Panc1 (cell line): ENCODE results near the gene LRBA. TPM values are rescaled to one million over a fixed set of nuclear protein-coding genes. Genes with fewer than 3 reads are reported as not detected.

Experiments used
- ATAC-seq: fragments of 200-7000 bp; cut with Tn5 transposase; 2 replicates; pipeline ENCODE4 v1.9.1; 2020; ENCODE audit warnings: mild to moderate bottlenecking, moderate library complexity
- BruUV-seq: library from RNA; stranded (reverse); fragments of 400-500 nt; replicated peaks from 2 replicates; lab custom pipeline; 2021; lab: Mats Ljungman, UMichigan
- CTCF ChIA-PET: fragments of 300-600 bp; sonication (Branson Sonifier 250); formaldehyde crosslinking; loops from one replicate; lab custom pipeline; 2022; ENCODE audit warnings: antibody characterized with exemption; lab: Charles Lee
- POLR2A ChIA-PET: fragments of 300-600 bp; sonication (Branson Sonifier 250); formaldehyde crosslinking; loops from one replicate; lab custom pipeline; 2022; ENCODE audit warnings: antibody characterized with exemption; lab: Charles Lee
- DNase-seq: peaks from one replicate; pipeline ENCODE4 v3.0.0-alpha.2; 2010; ENCODE audit warnings: low read depth, low spot score
- H3K27ac ChIP-seq: 2 replicates; pipeline ENCODE4 v1.5.1; 2011; ENCODE audit warnings: mild to moderate bottlenecking, low read length, inconsistent platforms
- H3K27me3 ChIP-seq: fragments of 200-500 bp; sonication (Bioruptor generic); 2 replicates; pipeline ENCODE4 v1.6.0; 2014; ENCODE audit warnings: low read length, inconsistent platforms; ENCODE audit not compliant: control insufficient read depth, insufficient read depth
- H3K36me3 ChIP-seq: fragments of 200-500 bp; sonication (Bioruptor generic); 2 replicates; pipeline ENCODE4 v1.5.1; 2014; ENCODE audit warnings: inconsistent platforms, mild to moderate bottlenecking, low read length, moderate library complexity; ENCODE audit not compliant: control insufficient read depth, insufficient read depth
- H3K4me1 ChIP-seq: 2 replicates; pipeline ENCODE4 v1.5.1; 2011; ENCODE audit warnings: inconsistent platforms, mild to moderate bottlenecking, low read length, moderate library complexity; ENCODE audit not compliant: control insufficient read depth, insufficient read depth
- H3K4me3 ChIP-seq, 2 experiments: 2 replicates each; pipeline ENCODE4 v1.5.1; 2011 to 2012; ENCODE audit warnings: low read depth in 2 of 2, low read length in 2 of 2, mild to moderate bottlenecking in 2 of 2, inconsistent platforms in 1 of 2, moderate library complexity in 1 of 2
- H3K9me3 ChIP-seq: fragments of 200-500 bp; sonication (Bioruptor generic); 2 replicates; pipeline ENCODE4 v1.5.1; 2014; ENCODE audit warnings: low read depth, mild to moderate bottlenecking, inconsistent platforms, low read length, moderate library complexity; ENCODE audit not compliant: control insufficient read depth, insufficient read depth
- POLR2AphosphoS5 ChIP-seq: IDR thresholded peaks from 2 replicates; pipeline ENCODE4 v1.6.1; 2012; ENCODE audit warnings: mild to moderate bottlenecking, low read depth, low read length, moderate library complexity
- SIN3A ChIP-seq: IDR thresholded peaks from 2 replicates; pipeline ENCODE4 v1.6.1; 2012; ENCODE audit warnings: low read depth, mild to moderate bottlenecking, low read length, moderate library complexity, borderline replicate concordance; ENCODE audit not compliant: insufficient read depth
- TCF7L2 ChIP-seq: IDR thresholded peaks from 2 replicates; pipeline ENCODE4 v1.6.1; 2011; ENCODE audit warnings: mild to moderate bottlenecking, low read depth, low read length, inconsistent platforms
- in situ Hi-C: cut with HindIII; loops from 2 replicates; pipeline ENCODE4 v1.10.0; 2016; ENCODE audit warnings: low sequenced_read_pairs, low pct_unique_long_range_greater_than_20kb
- intact Hi-C: fragments of 100-400 bp; cut with micrococcal nuclease; formaldehyde crosslinking; loops from one replicate; pipeline ENCODE4 v1.10.0; 2022; ENCODE audit not compliant: unreplicated experiment
- total RNA-seq: library from RNA; stranded (reverse); gene quantifications from one replicate; pipeline ENCODE4 v1.2.1, GENCODE V29; 2021; ENCODE audit not compliant: unreplicated experiment
- TF ChIP-seq, protein P1 (sequence below), 2 experiments: IDR thresholded peaks; 2 replicates each; pipeline ENCODE4 v1.6.1; 2011 to 2012; ENCODE audit warnings: low read depth in 2 of 2, control low read depth in 1 of 2, low read length in 1 of 2, mild to moderate bottlenecking in 1 of 2, moderate library complexity in 1 of 2; ENCODE audit not compliant: insufficient read depth in 1 of 2
- TF ChIP-seq, protein P2 (sequence below): fragments of 450-650 bp; IDR thresholded peaks from 2 replicates; pipeline ENCODE4 v1.5.1; 2017; ENCODE audit warnings: mild to moderate bottlenecking

The LRBA gene
- total RNA-seq, 1 experiment from 2014 or later = 26.4 TPM

DNA sequence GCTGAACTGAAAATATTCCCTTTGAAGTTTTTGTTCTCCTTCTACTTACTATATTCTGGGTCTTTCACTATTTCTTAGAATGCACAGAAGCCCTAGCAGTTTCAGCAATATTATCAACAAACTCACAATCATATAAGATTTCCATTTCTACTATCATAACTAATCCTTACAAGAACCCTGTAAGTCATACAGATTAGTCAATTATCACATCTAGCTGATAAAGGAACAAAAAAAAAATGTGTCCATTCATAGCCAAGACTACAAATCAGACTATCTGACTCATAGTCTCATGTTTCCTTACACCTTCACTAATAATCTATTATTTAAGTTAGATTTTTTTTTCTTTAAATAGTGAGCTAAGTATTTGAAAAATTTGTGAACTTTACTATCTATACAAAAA, 72.5 kb downstream of the LRBA start:
- H3K27ac ChIP-seq = no peak overlapping the region
- H3K4me3 ChIP-seq = no peak overlapping the region
- H3K9me3 ChIP-seq = no peaks in the 10 kb centered on the region
- in situ Hi-C loops = no loop called here
- no peaks in the 10 kb centered on the region for H3K27me3 ChIP-seq
- no peaks in the 10 kb centered on the region for H3K36me3 ChIP-seq
- POLR2A ChIA-PET = no interaction called here
- no peak for TF ChIP-seq SIN3A
- TF ChIP-seq, protein P1, sequence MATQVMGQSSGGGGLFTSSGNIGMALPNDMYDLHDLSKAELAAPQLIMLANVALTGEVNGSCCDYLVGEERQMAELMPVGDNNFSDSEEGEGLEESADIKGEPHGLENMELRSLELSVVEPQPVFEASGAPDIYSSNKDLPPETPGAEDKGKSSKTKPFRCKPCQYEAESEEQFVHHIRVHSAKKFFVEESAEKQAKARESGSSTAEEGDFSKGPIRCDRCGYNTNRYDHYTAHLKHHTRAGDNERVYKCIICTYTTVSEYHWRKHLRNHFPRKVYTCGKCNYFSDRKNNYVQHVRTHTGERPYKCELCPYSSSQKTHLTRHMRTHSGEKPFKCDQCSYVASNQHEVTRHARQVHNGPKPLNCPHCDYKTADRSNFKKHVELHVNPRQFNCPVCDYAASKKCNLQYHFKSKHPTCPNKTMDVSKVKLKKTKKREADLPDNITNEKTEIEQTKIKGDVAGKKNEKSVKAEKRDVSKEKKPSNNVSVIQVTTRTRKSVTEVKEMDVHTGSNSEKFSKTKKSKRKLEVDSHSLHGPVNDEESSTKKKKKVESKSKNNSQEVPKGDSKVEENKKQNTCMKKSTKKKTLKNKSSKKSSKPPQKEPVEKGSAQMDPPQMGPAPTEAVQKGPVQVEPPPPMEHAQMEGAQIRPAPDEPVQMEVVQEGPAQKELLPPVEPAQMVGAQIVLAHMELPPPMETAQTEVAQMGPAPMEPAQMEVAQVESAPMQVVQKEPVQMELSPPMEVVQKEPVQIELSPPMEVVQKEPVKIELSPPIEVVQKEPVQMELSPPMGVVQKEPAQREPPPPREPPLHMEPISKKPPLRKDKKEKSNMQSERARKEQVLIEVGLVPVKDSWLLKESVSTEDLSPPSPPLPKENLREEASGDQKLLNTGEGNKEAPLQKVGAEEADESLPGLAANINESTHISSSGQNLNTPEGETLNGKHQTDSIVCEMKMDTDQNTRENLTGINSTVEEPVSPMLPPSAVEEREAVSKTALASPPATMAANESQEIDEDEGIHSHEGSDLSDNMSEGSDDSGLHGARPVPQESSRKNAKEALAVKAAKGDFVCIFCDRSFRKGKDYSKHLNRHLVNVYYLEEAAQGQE (IDR thresholded peaks at IDR 0.05; ENCODE audit: insufficient read depth in 1 of 2, low read depth in 2 of 2, low read length in 1 of 2) = no peak
- no peak for TF ChIP-seq TCF7L2
- no peaks in the 10 kb centered on the region for H3K4me1 ChIP-seq
- no peak for ATAC-seq
- DNase-seq = no peak
- CTCF ChIA-PET = no interaction called here
- BruUV-seq = no TSS peak
- intact Hi-C loops = no loop called here

DNA sequence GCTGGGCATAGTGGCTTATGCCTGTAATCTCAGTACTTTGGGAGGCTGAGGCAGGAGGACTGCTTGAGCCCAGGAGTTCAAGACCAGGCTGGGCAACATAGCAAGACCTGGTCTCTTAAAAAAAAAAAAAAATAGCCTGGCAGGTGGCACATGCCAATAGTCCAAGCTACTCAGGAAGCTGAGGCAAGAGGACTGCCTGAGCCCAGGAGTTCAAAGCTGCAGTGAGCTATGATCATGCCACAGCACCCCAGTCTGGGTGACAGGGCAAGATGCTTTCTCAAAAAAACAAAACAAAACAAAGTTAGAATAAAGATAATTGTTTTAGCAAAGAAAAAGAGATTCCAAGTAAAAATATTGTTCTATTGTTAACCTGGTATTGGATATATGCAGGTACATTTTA, 75.0 kb downstream of the LRBA start:
- DNase-seq = no peak
- H3K27ac ChIP-seq = no peak overlapping the region
- H3K4me3 ChIP-seq = no peak overlapping the region
- no peaks in the 10 kb centered on the region; the same call in 1 of the 2 replicates for H3K36me3 ChIP-seq
- ChIA-PET CTCF (no interaction called here), POLR2A (interaction anchor here (0.7 kb wide), 1 partner anchor 981 kb away, joined by 6 read pairs; no protein-coding TSS in a partner anchor)
- no peak for ATAC-seq
- no peak for TF ChIP-seq TCF7L2
- no peak for TF ChIP-seq SIN3A
- TF ChIP-seq POLR2AphosphoS5 = no peak
- TF ChIP-seq, protein P1 (IDR thresholded peaks at IDR 0.05; ENCODE audit: insufficient read depth in 1 of 2, low read depth in 2 of 2, low read length in 1 of 2) = no peak
- TF ChIP-seq, protein P2, sequence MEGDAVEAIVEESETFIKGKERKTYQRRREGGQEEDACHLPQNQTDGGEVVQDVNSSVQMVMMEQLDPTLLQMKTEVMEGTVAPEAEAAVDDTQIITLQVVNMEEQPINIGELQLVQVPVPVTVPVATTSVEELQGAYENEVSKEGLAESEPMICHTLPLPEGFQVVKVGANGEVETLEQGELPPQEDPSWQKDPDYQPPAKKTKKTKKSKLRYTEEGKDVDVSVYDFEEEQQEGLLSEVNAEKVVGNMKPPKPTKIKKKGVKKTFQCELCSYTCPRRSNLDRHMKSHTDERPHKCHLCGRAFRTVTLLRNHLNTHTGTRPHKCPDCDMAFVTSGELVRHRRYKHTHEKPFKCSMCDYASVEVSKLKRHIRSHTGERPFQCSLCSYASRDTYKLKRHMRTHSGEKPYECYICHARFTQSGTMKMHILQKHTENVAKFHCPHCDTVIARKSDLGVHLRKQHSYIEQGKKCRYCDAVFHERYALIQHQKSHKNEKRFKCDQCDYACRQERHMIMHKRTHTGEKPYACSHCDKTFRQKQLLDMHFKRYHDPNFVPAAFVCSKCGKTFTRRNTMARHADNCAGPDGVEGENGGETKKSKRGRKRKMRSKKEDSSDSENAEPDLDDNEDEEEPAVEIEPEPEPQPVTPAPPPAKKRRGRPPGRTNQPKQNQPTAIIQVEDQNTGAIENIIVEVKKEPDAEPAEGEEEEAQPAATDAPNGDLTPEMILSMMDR = no peak
- in situ Hi-C loops (no loop called here), intact Hi-C loops (no loop called here)
- no TSS peak for BruUV-seq
- no peaks in the 10 kb centered on the region for H3K9me3 ChIP-seq
- no peaks in the 10 kb centered on the region for H3K27me3 ChIP-seq
- H3K4me1 ChIP-seq = no peaks in the 10 kb centered on the region
